Neural progenitor cell (in vitro differentiated cells): ENCODE results near the gene ANXA7. TPM values are rescaled to one million over a fixed set of nuclear protein-coding genes. Genes with fewer than 3 reads are reported as not detected.

Source experiments
- DNase-seq: peaks from one replicate; pipeline ENCODE4 v3.0.0-alpha.2; 2016; ENCODE audit warnings: low spot score
- H2AFZ ChIP-seq: fragments of 200-600 bp; sonication (generic); replicated peaks from 2 replicates; pipeline ENCODE4 v1.6.1; 2016; ENCODE audit warnings: antibody characterized with exemption
- H3F3A ChIP-seq: fragments of 200-600 bp; sonication (generic); 2 replicates; pipeline ENCODE4 v1.6.1; 2016; ENCODE audit warnings: antibody characterized with exemption, low read depth
- H3K27ac ChIP-seq: fragments of 200-600 bp; sonication (generic); 2 replicates; pipeline ENCODE4 v1.5.1; 2016; ENCODE audit warnings: mild to moderate bottlenecking
- H3K27me3 ChIP-seq: fragments of 200-600 bp; sonication (generic); 2 replicates; pipeline ENCODE4 v1.6.1; 2016; ENCODE audit warnings: mild to moderate bottlenecking, moderate library complexity
- H3K36me3 ChIP-seq: fragments of 200-600 bp; sonication (generic); 2 replicates; pipeline ENCODE4 v1.5.1; 2016
- H3K4me1 ChIP-seq: fragments of 200-600 bp; sonication (generic); 2 replicates; pipeline ENCODE4 v1.6.1; 2016; ENCODE audit warnings: mixed run types
- H3K4me2 ChIP-seq: fragments of 200-600 bp; sonication (generic); 2 replicates; pipeline ENCODE4 v1.6.1; 2016
- H3K4me3 ChIP-seq: fragments of 200-600 bp; sonication (generic); 2 replicates; pipeline ENCODE4 v1.5.1; 2016
- H3K79me2 ChIP-seq: fragments of 200-600 bp; sonication (generic); 2 replicates; pipeline ENCODE4 v1.6.1; 2016; ENCODE audit warnings: low read depth
- H3K9ac ChIP-seq: fragments of 200-600 bp; sonication (generic); 2 replicates; pipeline ENCODE4 v1.6.1; 2016
- H3K9me3 ChIP-seq: fragments of 200-600 bp; sonication (generic); 2 replicates; pipeline ENCODE4 v1.5.1; 2016; ENCODE audit warnings: low read depth
- H4K20me1 ChIP-seq: fragments of 200-600 bp; sonication (generic); 2 replicates; pipeline ENCODE4 v1.6.1; 2016; ENCODE audit warnings: low read depth
- H3K27ac Mint-ChIP-seq: 3 replicates; pipeline ENCODE4 v1.8.0; 2021; ENCODE audit warnings: mixed read lengths
- H3K27me3 Mint-ChIP-seq: 2 replicates; pipeline ENCODE4 v1.8.0; 2022; ENCODE audit warnings: low read depth, mild to moderate bottlenecking, inconsistent platforms, moderate library complexity, mixed read lengths; ENCODE audit not compliant: insufficient read depth
- H3K36me3 Mint-ChIP-seq: 3 replicates; pipeline ENCODE4 v1.8.0; 2021; ENCODE audit warnings: mixed read lengths
- H3K4me1 Mint-ChIP-seq: 3 replicates; pipeline ENCODE4 v1.8.0; 2021; ENCODE audit warnings: mixed read lengths
- H3K4me3 Mint-ChIP-seq: 3 replicates; pipeline ENCODE4 v1.8.0; 2021; ENCODE audit warnings: mild to moderate bottlenecking, moderate library complexity, mixed read lengths
- H3K9me3 Mint-ChIP-seq: 3 replicates; pipeline ENCODE4 v1.8.0; 2020; ENCODE audit warnings: mixed read lengths
- EZH2 ChIP-seq: fragments of 200-600 bp; sonication (generic); IDR thresholded peaks from 2 replicates; pipeline ENCODE4 v1.6.1; 2017; ENCODE audit warnings: antibody characterized with exemption, mild to moderate bottlenecking, moderate library complexity
- EZH2phosphoT487 ChIP-seq: fragments of 200-600 bp; sonication (generic); IDR thresholded peaks from 2 replicates; pipeline ENCODE4 v1.6.1; 2017; ENCODE audit warnings: antibody characterized with exemption
- total RNA-seq: library from RNA; depleted of rRNA; stranded (reverse); fragments of >200 nt; gene quantifications from 2 replicates; pipeline ENCODE4 v1.2.3, GENCODE V29; 2015; ENCODE audit warnings: low replicate concordance
- TF ChIP-seq, protein P1 (sequence below): fragments of 200-600 bp; sonication (generic); IDR thresholded peaks from 2 replicates; pipeline ENCODE4 v1.5.1; 2017; ENCODE audit warnings: antibody characterized with exemption, mild to moderate bottlenecking

The ANXA7 gene
- total RNA-seq: 49.1 and 53.6 TPM in 2 replicates

- H3K79me2 ChIP-seq: peaks cover 48% of the 10 kb centered on the region
- peaks cover 11% of the 10 kb centered on the region for H3F3A ChIP-seq
- H3K27me3 ChIP-seq: no peaks in the 10 kb centered on the region
- no peak for TF ChIP-seq EZH2phosphoT487
- TF ChIP-seq, protein P1, sequence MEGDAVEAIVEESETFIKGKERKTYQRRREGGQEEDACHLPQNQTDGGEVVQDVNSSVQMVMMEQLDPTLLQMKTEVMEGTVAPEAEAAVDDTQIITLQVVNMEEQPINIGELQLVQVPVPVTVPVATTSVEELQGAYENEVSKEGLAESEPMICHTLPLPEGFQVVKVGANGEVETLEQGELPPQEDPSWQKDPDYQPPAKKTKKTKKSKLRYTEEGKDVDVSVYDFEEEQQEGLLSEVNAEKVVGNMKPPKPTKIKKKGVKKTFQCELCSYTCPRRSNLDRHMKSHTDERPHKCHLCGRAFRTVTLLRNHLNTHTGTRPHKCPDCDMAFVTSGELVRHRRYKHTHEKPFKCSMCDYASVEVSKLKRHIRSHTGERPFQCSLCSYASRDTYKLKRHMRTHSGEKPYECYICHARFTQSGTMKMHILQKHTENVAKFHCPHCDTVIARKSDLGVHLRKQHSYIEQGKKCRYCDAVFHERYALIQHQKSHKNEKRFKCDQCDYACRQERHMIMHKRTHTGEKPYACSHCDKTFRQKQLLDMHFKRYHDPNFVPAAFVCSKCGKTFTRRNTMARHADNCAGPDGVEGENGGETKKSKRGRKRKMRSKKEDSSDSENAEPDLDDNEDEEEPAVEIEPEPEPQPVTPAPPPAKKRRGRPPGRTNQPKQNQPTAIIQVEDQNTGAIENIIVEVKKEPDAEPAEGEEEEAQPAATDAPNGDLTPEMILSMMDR: peak; percentile 24
- no peak for TF ChIP-seq EZH2
- H3K4me3 ChIP-seq: peak within 1 kb of the TSS; percentile 74
- H4K20me1 ChIP-seq: peaks cover 6% of the 10 kb centered on the region
- peak within 1 kb of the TSS; percentile 75 for H2AFZ ChIP-seq
- Mint-ChIP-seq H3K36me3 (peaks cover 6% of the 10 kb centered on the region), H3K4me3 (peak within 1 kb of the TSS; percentile 93), H3K27me3 (no peaks in the 10 kb centered on the region), H3K9me3 (no peaks in the 10 kb centered on the region), H3K27ac (peak within 1 kb of the TSS; percentile 60), H3K4me1 (peaks cover 10% of the 10 kb centered on the region)
- peak; percentile 96 for DNase-seq
- H3K4me1 ChIP-seq: no peaks in the 10 kb centered on the region
- peak within 1 kb of the TSS; percentile 51 for H3K9ac ChIP-seq
- peak within 1 kb of the TSS; percentile 59 for H3K27ac ChIP-seq
- no peaks in the 10 kb centered on the region for H3K36me3 ChIP-seq
- H3K9me3 ChIP-seq: no peaks in the 10 kb centered on the region
- peak within 1 kb of the TSS; percentile 87 for H3K4me2 ChIP-seq
Measured at GRCh38 chr10:73413528-73414229, at the start of gene ANXA7. TSS of gene ANXA7 (minus strand) at chr10:73414058. CDS start at chr10:73400856, 13,202 bp downstream.

DNA sequence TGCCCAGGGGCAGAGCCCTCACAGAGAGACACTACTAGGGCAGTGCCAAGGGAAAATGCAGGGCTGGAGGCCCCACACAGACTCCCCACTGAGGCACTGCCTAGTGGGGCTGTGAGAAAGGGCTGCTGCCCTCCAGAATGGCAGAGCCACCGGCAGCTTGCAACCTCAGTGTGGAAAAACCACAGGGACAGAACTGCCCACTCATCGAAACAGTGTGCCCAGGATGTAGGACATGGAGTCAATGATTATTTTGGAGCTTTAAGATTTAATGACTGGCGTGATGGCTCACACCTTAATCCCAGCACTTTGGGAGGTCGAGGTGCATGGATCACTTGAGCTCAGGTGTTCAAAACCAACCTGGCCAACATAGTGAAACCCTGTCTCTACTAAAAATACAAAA lies 47.0 kb upstream of the ANXA7 start:
- no peaks in the 10 kb centered on the region for H3K4me1 ChIP-seq
- DNase-seq: no peak
- H3K9me3 Mint-ChIP-seq: no peaks in the 10 kb centered on the region
- no peaks in the 10 kb centered on the region for H4K20me1 ChIP-seq
- no peaks in the 10 kb centered on the region for H3K27me3 ChIP-seq
- no peaks in the 10 kb centered on the region for H3K36me3 ChIP-seq
- H3K9me3 ChIP-seq: no peaks in the 10 kb centered on the region
- H3K9ac ChIP-seq: no peak overlapping the region
- H3K27ac ChIP-seq: peak overlapping the region; percentile 29
- H3K27ac Mint-ChIP-seq: no peak overlapping the region
- H3K27me3 Mint-ChIP-seq: peaks cover 3% of the 10 kb centered on the region
- H3K4me3 ChIP-seq: no peak overlapping the region
- TF ChIP-seq, protein P1: no peak
- TF ChIP-seq EZH2phosphoT487 (no peak), EZH2 (no peak)
- H3K79me2 ChIP-seq: no peaks in the 10 kb centered on the region
- no peak overlapping the region for H3K4me2 ChIP-seq
- H3F3A ChIP-seq: no peaks in the 10 kb centered on the region
- H3K4me1 Mint-ChIP-seq: no peaks in the 10 kb centered on the region
- H2AFZ ChIP-seq: no peak overlapping the region
- peaks cover 14% of the 10 kb centered on the region for H3K36me3 Mint-ChIP-seq
- no peak overlapping the region for H3K4me3 Mint-ChIP-seq

GRCh38 chr10:73459683-73460314 lies 45.9 kb upstream of the ANXA7 start:
- no peaks in the 10 kb centered on the region for H3K36me3 ChIP-seq
- H3K9me3 ChIP-seq: no peaks in the 10 kb centered on the region
- no peak overlapping the region for H3K27ac ChIP-seq
- TF ChIP-seq EZH2: no peak
- H3K36me3 Mint-ChIP-seq: peaks cover 17% of the 10 kb centered on the region
- no peak overlapping the region for H3K27ac Mint-ChIP-seq
- H3K4me1 ChIP-seq: no peaks in the 10 kb centered on the region
- no peaks in the 10 kb centered on the region for H3K9me3 Mint-ChIP-seq
- H3K4me1 Mint-ChIP-seq: no peaks in the 10 kb centered on the region
- no peaks in the 10 kb centered on the region for H3F3A ChIP-seq
- H4K20me1 ChIP-seq: no peaks in the 10 kb centered on the region
- H2AFZ ChIP-seq: no peak overlapping the region
- H3K4me3 ChIP-seq: no peak overlapping the region
- peaks cover 3% of the 10 kb centered on the region for H3K27me3 Mint-ChIP-seq
- H3K9ac ChIP-seq: no peak overlapping the region
- DNase-seq: no peak
- no peaks in the 10 kb centered on the region for H3K79me2 ChIP-seq
- H3K4me2 ChIP-seq: no peak overlapping the region
- no peaks in the 10 kb centered on the region for H3K27me3 ChIP-seq
- no peak overlapping the region for H3K4me3 Mint-ChIP-seq
